Measurements from ENCODE around the gene CYP4F3. TPM values are rescaled to one million over a fixed set of nuclear protein-coding genes. Genes with fewer than 3 reads are reported as not detected.

CYP4F3 gene
- total and polyA plus RNA-seq, 2 of the 13 experiments (the other 11 are each of a cell fraction or from before 2014, with no cell fraction given), result 17.8 to 22.8 TPM

DNA sequence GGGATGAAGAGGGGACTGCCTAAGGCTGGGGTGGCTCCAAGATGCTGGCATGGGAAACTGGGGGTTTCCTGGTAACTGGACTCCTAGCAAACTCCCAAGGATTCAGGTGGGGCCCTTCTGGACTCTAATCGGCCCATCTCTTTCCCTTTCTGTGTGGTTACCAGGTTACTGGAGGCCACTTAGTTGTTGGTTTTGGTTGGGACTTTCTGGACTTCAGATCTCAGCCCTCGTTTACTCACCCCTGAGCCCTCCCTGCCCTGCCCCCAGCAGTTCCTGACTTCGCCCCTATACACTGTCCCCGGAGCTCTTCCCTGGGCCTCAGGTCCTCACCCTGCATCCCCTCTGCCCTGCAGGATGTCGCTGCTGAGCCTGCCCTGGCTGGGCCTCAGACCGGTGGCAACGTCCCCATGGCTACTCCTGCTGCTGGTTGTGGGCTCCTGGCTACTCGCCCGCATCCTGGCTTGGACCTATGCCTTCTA, 32.5 kb downstream of the CYP4F3 start (continued):
- TF ChIP-seq, protein P1, sequence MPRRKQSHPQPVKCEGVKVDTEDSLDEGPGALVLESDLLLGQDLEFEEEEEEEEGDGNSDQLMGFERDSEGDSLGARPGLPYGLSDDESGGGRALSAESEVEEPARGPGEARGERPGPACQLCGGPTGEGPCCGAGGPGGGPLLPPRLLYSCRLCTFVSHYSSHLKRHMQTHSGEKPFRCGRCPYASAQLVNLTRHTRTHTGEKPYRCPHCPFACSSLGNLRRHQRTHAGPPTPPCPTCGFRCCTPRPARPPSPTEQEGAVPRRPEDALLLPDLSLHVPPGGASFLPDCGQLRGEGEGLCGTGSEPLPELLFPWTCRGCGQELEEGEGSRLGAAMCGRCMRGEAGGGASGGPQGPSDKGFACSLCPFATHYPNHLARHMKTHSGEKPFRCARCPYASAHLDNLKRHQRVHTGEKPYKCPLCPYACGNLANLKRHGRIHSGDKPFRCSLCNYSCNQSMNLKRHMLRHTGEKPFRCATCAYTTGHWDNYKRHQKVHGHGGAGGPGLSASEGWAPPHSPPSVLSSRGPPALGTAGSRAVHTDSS (CRISPR knock-in tag; conservative IDR thresholded peaks at IDR 0.05), result no peak
- TF ChIP-seq, protein P2, sequence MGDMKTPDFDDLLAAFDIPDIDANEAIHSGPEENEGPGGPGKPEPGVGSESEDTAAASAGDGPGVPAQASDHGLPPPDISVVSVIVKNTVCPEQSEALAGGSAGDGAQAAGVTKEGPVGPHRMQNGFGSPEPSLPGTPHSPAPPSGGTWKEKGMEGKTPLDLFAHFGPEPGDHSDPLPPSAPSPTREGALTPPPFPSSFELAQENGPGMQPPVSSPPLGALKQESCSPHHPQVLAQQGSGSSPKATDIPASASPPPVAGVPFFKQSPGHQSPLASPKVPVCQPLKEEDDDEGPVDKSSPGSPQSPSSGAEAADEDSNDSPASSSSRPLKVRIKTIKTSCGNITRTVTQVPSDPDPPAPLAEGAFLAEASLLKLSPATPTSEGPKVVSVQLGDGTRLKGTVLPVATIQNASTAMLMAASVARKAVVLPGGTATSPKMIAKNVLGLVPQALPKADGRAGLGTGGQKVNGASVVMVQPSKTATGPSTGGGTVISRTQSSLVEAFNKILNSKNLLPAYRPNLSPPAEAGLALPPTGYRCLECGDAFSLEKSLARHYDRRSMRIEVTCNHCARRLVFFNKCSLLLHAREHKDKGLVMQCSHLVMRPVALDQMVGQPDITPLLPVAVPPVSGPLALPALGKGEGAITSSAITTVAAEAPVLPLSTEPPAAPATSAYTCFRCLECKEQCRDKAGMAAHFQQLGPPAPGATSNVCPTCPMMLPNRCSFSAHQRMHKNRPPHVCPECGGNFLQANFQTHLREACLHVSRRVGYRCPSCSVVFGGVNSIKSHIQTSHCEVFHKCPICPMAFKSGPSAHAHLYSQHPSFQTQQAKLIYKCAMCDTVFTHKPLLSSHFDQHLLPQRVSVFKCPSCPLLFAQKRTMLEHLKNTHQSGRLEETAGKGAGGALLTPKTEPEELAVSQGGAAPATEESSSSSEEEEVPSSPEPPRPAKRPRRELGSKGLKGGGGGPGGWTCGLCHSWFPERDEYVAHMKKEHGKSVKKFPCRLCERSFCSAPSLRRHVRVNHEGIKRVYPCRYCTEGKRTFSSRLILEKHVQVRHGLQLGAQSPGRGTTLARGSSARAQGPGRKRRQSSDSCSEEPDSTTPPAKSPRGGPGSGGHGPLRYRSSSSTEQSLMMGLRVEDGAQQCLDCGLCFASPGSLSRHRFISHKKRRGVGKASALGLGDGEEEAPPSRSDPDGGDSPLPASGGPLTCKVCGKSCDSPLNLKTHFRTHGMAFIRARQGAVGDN (CRISPR knock-in tag; IDR thresholded peaks at IDR 0.05), result peak; percentile 81
- TF ChIP-seq ZNF543 (CRISPR knock-in tag; IDR thresholded peaks at IDR 0.05) (no peak), MXI1 (IDR thresholded peaks at IDR 0.05; ENCODE audit: borderline replicate concordance, low read depth, low read length) (no peak), MEIS2 (CRISPR knock-in tag; IDR thresholded peaks at IDR 0.05) (no peak), SP4 (CRISPR knock-in tag; IDR thresholded peaks at IDR 0.05) (no peak), NFE2 (CRISPR knock-in tag; IDR thresholded peaks at IDR 0.05) (no peak), TBX2 (CRISPR knock-in tag; IDR thresholded peaks at IDR 0.05; ENCODE audit: borderline replicate concordance) (peak; percentile 63; the same call in 1 of the 2 replicates), ZNF33B (CRISPR knock-in tag; IDR thresholded peaks at IDR 0.05) (0 out of 2 replicates have a peak, but pooled peaks have one; percentile 40), ZSCAN30 (CRISPR knock-in tag; IDR thresholded peaks at IDR 0.05) (no peak)
- TF ChIP-seq, protein P3, sequence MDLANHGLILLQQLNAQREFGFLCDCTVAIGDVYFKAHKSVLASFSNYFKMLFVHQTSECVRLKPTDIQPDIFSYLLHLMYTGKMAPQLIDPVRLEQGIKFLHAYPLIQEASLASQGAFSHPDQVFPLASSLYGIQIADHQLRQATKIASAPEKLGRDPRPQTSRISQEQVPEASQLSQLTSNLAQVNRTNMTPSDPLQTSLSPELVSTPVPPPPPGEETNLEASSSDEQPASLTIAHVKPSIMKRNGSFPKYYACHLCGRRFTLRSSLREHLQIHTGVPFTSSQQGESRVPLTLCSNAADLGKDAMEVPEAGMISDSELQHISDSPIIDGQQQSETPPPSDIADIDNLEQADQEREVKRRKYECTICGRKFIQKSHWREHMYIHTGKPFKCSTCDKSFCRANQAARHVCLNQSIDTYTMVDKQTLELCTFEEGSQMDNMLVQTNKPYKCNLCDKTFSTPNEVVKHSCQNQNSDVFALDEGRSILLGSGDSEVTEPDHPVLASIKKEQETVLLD (CRISPR knock-in tag; IDR thresholded peaks at IDR 0.05; ENCODE audit: low read depth), result no peak
- TF ChIP-seq, protein P4, sequence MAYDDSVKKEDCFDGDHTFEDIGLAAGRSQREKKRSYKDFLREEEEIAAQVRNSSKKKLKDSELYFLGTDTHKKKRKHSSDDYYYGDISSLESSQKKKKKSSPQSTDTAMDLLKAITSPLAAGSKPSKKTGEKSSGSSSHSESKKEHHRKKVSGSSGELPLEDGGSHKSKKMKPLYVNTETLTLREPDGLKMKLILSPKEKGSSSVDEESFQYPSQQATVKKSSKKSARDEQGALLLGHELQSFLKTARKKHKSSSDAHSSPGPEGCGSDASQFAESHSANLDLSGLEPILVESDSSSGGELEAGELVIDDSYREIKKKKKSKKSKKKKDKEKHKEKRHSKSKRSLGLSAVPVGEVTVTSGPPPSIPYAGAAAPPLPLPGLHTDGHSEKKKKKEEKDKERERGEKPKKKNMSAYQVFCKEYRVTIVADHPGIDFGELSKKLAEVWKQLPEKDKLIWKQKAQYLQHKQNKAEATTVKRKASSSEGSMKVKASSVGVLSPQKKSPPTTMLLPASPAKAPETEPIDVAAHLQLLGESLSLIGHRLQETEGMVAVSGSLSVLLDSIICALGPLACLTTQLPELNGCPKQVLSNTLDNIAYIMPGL (CRISPR knock-in tag; IDR thresholded peaks at IDR 0.05; ENCODE audit: borderline replicate concordance in 1 of 2, low read depth in 1 of 2), result peak in 1 of 2 experiments; percentile 9; a peak in 1 of 4 replicates
- TF ChIP-seq, protein P5, sequence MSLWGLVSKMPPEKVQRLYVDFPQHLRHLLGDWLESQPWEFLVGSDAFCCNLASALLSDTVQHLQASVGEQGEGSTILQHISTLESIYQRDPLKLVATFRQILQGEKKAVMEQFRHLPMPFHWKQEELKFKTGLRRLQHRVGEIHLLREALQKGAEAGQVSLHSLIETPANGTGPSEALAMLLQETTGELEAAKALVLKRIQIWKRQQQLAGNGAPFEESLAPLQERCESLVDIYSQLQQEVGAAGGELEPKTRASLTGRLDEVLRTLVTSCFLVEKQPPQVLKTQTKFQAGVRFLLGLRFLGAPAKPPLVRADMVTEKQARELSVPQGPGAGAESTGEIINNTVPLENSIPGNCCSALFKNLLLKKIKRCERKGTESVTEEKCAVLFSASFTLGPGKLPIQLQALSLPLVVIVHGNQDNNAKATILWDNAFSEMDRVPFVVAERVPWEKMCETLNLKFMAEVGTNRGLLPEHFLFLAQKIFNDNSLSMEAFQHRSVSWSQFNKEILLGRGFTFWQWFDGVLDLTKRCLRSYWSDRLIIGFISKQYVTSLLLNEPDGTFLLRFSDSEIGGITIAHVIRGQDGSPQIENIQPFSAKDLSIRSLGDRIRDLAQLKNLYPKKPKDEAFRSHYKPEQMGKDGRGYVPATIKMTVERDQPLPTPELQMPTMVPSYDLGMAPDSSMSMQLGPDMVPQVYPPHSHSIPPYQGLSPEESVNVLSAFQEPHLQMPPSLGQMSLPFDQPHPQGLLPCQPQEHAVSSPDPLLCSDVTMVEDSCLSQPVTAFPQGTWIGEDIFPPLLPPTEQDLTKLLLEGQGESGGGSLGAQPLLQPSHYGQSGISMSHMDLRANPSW (CRISPR knock-in tag; IDR thresholded peaks at IDR 0.05; ENCODE audit: borderline replicate concordance), result no peak
- TF ChIP-seq, protein P6, sequence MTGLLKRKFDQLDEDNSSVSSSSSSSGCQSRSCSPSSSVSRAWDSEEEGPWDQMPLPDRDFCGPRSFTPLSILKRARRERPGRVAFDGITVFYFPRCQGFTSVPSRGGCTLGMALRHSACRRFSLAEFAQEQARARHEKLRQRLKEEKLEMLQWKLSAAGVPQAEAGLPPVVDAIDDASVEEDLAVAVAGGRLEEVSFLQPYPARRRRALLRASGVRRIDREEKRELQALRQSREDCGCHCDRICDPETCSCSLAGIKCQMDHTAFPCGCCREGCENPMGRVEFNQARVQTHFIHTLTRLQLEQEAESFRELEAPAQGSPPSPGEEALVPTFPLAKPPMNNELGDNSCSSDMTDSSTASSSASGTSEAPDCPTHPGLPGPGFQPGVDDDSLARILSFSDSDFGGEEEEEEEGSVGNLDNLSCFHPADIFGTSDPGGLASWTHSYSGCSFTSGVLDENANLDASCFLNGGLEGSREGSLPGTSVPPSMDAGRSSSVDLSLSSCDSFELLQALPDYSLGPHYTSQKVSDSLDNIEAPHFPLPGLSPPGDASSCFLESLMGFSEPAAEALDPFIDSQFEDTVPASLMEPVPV (CRISPR knock-in tag; IDR thresholded peaks at IDR 0.05), result no peak; the same call in 1 of the 2 replicates

Measured in HepG2 (cell line).